Omental fat pad (tissue), 4 donors: ENCODE measurements around the gene ATRN. TPM values are rescaled to one million over a fixed set of nuclear protein-coding genes. Genes with fewer than 3 reads are reported as not detected.

Experiments
- ATAC-seq: fragments of 150-250 bp; one replicate; pipeline ENCODE4 v1.9.1; 2016; ENCODE audit warnings: mild to moderate bottlenecking, moderate library complexity; ENCODE audit not compliant: low FRiP score
- DNase-seq: peaks from one replicate; pipeline ENCODE4 v3.0.0-alpha.2; 2019; ENCODE audit warnings: low spot score
- CTCF ChIP-seq, 3 donors: fragments of 450-650 bp; IDR thresholded peaks; one replicate each; pipeline ENCODE4 v1.5.1; 2016 to 2017; ENCODE audit warnings: antibody characterized with exemption in 3 of 3, mild to moderate bottlenecking in 3 of 3, moderate library complexity in 2 of 3
- total RNA-seq, 4 donors: library from RNA; depleted of rRNA; stranded (reverse); fragments of >200 nt; gene quantifications; one replicate each; pipeline ENCODE4 v1.1.0, GENCODE V29; 2016

ATRN gene
- total RNA-seq, 4 donors from 2014 or later, result 20.2 to 32.9 (median 26.3) TPM

- DNase-seq (no peak), ATAC-seq (no peak)
- TF ChIP-seq CTCF (IDR thresholded peaks at IDR 0.05), result no peak
Observed at GRCh38 chr20:3691306-3691705, 220.5 kb downstream of the ATRN start.

- no peak for ATAC-seq
- TF ChIP-seq CTCF (IDR thresholded peaks at IDR 0.05), result no peak
- DNase-seq, result no peak
Observed at GRCh38 chr20:3691897-3692296, 221.1 kb downstream of the ATRN start.

GRCh38 chr20:3692706-3693294, 222.0 kb downstream of the ATRN start:
- no peak for DNase-seq
- ATAC-seq, result no peak
- no peak for TF ChIP-seq CTCF (IDR thresholded peaks at IDR 0.05)

GRCh38 chr20:3693376-3693775, 222.6 kb downstream of the ATRN start:
- TF ChIP-seq CTCF (IDR thresholded peaks at IDR 0.05), result no peak
- ATAC-seq (no peak), DNase-seq (no peak)

- no peak for DNase-seq
- no peak for TF ChIP-seq CTCF (IDR thresholded peaks at IDR 0.05)
- no peak for ATAC-seq
Observed at GRCh38 chr20:3694864-3695263, 224.0 kb downstream of the ATRN start.

- no peak for ATAC-seq
- no peak for TF ChIP-seq CTCF (IDR thresholded peaks at IDR 0.05)
- DNase-seq, result no peak
Observed at GRCh38 chr20:3696200-3696599, 225.4 kb downstream of the ATRN start.

GRCh38 chr20:3696745-3697587, 226.1 kb downstream of the ATRN start:
- DNase-seq, result no peak
- no peak for ATAC-seq
- no peak for TF ChIP-seq CTCF (IDR thresholded peaks at IDR 0.05)
